HCT116 (cell line): Measurements from ENCODE around the gene MRAP2.

ENCODE experiments used
- CEBPB ChIP-seq: IDR thresholded peaks from 2 replicates; pipeline ENCODE4 v1.6.1; 2012; ENCODE audit warnings: low read depth
- EZH2 ChIP-seq: fragments of 200-600 bp; sonication (generic); IDR thresholded peaks from 2 replicates; pipeline ENCODE4 v1.6.1; 2017; ENCODE audit warnings: antibody characterized with exemption, mixed run types
- EZH2phosphoT487 ChIP-seq: fragments of 200-600 bp; IDR thresholded peaks from 2 replicates; pipeline ENCODE4 v1.6.1; 2018; ENCODE audit warnings: antibody characterized with exemption, borderline replicate concordance
- FOSL1 ChIP-seq: IDR thresholded peaks from 2 replicates; pipeline ENCODE4 v1.6.1; 2012; ENCODE audit warnings: low read depth
- POLR2A ChIP-seq: IDR thresholded peaks from 2 replicates; pipeline ENCODE4 v1.7.0; 2011; ENCODE audit warnings: borderline replicate concordance; ENCODE audit not compliant: insufficient read depth, insufficient read length; ENCODE audit errors: extremely low read depth
- POLR2AphosphoS5 ChIP-seq: IDR thresholded peaks from 2 replicates; pipeline ENCODE4 v1.6.1; 2011; ENCODE audit warnings: mild to moderate bottlenecking, low read depth, low read length, moderate library complexity
- YY1 ChIP-seq: IDR thresholded peaks from 2 replicates; pipeline ENCODE4 v1.6.1; 2011; ENCODE audit warnings: low read length, low read depth, moderate library complexity, mild to moderate bottlenecking; ENCODE audit not compliant: insufficient replicate concordance; ENCODE audit errors: extremely low read depth
- TF ChIP-seq, protein P1 (sequence below): IDR thresholded peaks from 2 replicates; pipeline ENCODE4 v1.6.1; 2012; ENCODE audit warnings: low read depth
- TF ChIP-seq, protein P2 (sequence below): IDR thresholded peaks from 2 replicates; pipeline ENCODE4 v1.6.1; 2012
- TF ChIP-seq, protein P3 (sequence below), 3 experiments: fragments of 200-600 bp in 1 of 3; sonication (generic) in 1 of 3; IDR thresholded peaks in 2 of 3; conservative IDR thresholded peaks in 1 of 3; 2 replicates each; pipeline ENCODE4 v1.5.1; 2012 to 2017; ENCODE audit warnings: low read depth in 2 of 3, low read length in 2 of 3, antibody characterized with exemption in 1 of 3, borderline replicate concordance in 1 of 3, control low read depth in 1 of 3, mild to moderate bottlenecking in 1 of 3, mixed read lengths in 1 of 3, mixed run types in 1 of 3, moderate library complexity in 1 of 3; ENCODE audit not compliant: insufficient read depth in 1 of 3
- TF ChIP-seq, protein P4 (sequence below): IDR thresholded peaks from 2 replicates; pipeline ENCODE4 v1.6.1; 2011; ENCODE audit warnings: mild to moderate bottlenecking, low read length, moderate library complexity; ENCODE audit not compliant: insufficient replicate concordance; ENCODE audit errors: extremely low read depth

DNA sequence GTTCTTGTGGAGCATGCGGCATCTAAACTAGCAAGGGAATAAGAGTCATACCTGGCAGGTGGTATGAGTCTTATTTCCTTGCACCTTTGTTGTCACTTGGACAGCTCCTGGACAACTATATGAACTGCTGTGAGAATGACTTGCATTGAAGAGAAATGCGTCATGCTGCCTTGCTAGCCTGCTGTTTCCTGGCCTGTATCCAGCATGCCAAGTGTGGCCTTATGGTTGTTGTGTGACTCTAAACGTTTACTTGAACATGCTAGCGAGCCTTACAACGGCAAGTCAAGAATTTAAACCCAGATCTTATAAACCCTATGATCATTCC, 103.4 kb downstream of the MRAP2 start:
- TF ChIP-seq POLR2AphosphoS5 = no peak
- no peak for TF ChIP-seq POLR2A
- TF ChIP-seq FOSL1 = no peak
- TF ChIP-seq CEBPB = no peak
- TF ChIP-seq YY1 = no peak
- TF ChIP-seq, protein P1, sequence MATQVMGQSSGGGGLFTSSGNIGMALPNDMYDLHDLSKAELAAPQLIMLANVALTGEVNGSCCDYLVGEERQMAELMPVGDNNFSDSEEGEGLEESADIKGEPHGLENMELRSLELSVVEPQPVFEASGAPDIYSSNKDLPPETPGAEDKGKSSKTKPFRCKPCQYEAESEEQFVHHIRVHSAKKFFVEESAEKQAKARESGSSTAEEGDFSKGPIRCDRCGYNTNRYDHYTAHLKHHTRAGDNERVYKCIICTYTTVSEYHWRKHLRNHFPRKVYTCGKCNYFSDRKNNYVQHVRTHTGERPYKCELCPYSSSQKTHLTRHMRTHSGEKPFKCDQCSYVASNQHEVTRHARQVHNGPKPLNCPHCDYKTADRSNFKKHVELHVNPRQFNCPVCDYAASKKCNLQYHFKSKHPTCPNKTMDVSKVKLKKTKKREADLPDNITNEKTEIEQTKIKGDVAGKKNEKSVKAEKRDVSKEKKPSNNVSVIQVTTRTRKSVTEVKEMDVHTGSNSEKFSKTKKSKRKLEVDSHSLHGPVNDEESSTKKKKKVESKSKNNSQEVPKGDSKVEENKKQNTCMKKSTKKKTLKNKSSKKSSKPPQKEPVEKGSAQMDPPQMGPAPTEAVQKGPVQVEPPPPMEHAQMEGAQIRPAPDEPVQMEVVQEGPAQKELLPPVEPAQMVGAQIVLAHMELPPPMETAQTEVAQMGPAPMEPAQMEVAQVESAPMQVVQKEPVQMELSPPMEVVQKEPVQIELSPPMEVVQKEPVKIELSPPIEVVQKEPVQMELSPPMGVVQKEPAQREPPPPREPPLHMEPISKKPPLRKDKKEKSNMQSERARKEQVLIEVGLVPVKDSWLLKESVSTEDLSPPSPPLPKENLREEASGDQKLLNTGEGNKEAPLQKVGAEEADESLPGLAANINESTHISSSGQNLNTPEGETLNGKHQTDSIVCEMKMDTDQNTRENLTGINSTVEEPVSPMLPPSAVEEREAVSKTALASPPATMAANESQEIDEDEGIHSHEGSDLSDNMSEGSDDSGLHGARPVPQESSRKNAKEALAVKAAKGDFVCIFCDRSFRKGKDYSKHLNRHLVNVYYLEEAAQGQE = peak; percentile 25
- TF ChIP-seq, protein P2, sequence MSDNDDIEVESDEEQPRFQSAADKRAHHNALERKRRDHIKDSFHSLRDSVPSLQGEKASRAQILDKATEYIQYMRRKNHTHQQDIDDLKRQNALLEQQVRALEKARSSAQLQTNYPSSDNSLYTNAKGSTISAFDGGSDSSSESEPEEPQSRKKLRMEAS = no peak
- no peak for TF ChIP-seq EZH2
- TF ChIP-seq, protein P3, sequence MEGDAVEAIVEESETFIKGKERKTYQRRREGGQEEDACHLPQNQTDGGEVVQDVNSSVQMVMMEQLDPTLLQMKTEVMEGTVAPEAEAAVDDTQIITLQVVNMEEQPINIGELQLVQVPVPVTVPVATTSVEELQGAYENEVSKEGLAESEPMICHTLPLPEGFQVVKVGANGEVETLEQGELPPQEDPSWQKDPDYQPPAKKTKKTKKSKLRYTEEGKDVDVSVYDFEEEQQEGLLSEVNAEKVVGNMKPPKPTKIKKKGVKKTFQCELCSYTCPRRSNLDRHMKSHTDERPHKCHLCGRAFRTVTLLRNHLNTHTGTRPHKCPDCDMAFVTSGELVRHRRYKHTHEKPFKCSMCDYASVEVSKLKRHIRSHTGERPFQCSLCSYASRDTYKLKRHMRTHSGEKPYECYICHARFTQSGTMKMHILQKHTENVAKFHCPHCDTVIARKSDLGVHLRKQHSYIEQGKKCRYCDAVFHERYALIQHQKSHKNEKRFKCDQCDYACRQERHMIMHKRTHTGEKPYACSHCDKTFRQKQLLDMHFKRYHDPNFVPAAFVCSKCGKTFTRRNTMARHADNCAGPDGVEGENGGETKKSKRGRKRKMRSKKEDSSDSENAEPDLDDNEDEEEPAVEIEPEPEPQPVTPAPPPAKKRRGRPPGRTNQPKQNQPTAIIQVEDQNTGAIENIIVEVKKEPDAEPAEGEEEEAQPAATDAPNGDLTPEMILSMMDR (IDR thresholded peaks at IDR 0.05 in 2 of 3, conservative IDR thresholded peaks at IDR 0.05 in 1 of 3; ENCODE audit: borderline replicate concordance in 1 of 3, insufficient read depth in 1 of 3, low read depth in 2 of 3, low read length in 2 of 3) = no peak
- no peak for TF ChIP-seq EZH2phosphoT487
- TF ChIP-seq, protein P4, sequence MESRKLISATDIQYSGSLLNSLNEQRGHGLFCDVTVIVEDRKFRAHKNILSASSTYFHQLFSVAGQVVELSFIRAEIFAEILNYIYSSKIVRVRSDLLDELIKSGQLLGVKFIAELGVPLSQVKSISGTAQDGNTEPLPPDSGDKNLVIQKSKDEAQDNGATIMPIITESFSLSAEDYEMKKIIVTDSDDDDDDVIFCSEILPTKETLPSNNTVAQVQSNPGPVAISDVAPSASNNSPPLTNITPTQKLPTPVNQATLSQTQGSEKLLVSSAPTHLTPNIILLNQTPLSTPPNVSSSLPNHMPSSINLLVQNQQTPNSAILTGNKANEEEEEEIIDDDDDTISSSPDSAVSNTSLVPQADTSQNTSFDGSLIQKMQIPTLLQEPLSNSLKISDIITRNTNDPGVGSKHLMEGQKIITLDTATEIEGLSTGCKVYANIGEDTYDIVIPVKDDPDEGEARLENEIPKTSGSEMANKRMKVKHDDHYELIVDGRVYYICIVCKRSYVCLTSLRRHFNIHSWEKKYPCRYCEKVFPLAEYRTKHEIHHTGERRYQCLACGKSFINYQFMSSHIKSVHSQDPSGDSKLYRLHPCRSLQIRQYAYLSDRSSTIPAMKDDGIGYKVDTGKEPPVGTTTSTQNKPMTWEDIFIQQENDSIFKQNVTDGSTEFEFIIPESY = no peak
